VCaP (cell line): ENCODE data around the gene GNAO1.
A peak's percentile ranks its signal among the peaks of the same experiment; 100 is the strongest.

Experiments
- H3K27ac ChIP-seq: fragments of 450-650 bp; 2 replicates; pipeline ENCODE4 v1.5.1; 2017
- TF ChIP-seq, protein P1 (sequence below): fragments of 450-650 bp; conservative IDR thresholded peaks from 2 replicates; pipeline ENCODE4 v1.5.1; 2017; ENCODE audit warnings: mild to moderate bottlenecking, moderate library complexity

GNAO1 gene

DNA sequence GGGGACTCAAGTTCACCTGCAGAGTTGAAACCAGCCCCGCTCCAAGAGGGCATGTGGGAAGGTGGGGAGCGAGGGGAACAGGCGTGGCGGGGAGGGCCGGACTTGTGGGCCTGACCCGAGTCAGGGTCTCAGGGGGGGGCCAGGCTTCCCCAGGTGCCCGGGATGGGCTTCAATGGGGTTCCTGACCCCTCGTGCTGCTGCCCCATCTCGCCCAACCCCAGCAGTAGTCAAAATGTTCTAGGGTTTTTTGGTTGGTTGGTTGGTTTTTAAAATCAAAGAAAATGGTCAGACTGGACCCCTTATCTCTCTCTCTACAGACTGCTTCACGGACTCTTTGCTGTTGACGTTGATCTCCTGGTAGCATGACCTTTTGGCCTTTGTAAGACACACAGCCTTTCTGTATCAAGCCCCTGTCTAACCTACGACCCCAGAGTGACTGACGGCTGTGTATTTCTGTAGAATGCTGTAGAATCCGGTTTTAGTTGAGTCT, 164.5 kb downstream of the GNAO1 start:
- peak overlapping the region; percentile 69; the same call in 1 of the 2 replicates for H3K27ac ChIP-seq
- TF ChIP-seq, protein P1, sequence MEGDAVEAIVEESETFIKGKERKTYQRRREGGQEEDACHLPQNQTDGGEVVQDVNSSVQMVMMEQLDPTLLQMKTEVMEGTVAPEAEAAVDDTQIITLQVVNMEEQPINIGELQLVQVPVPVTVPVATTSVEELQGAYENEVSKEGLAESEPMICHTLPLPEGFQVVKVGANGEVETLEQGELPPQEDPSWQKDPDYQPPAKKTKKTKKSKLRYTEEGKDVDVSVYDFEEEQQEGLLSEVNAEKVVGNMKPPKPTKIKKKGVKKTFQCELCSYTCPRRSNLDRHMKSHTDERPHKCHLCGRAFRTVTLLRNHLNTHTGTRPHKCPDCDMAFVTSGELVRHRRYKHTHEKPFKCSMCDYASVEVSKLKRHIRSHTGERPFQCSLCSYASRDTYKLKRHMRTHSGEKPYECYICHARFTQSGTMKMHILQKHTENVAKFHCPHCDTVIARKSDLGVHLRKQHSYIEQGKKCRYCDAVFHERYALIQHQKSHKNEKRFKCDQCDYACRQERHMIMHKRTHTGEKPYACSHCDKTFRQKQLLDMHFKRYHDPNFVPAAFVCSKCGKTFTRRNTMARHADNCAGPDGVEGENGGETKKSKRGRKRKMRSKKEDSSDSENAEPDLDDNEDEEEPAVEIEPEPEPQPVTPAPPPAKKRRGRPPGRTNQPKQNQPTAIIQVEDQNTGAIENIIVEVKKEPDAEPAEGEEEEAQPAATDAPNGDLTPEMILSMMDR = no peak

DNA sequence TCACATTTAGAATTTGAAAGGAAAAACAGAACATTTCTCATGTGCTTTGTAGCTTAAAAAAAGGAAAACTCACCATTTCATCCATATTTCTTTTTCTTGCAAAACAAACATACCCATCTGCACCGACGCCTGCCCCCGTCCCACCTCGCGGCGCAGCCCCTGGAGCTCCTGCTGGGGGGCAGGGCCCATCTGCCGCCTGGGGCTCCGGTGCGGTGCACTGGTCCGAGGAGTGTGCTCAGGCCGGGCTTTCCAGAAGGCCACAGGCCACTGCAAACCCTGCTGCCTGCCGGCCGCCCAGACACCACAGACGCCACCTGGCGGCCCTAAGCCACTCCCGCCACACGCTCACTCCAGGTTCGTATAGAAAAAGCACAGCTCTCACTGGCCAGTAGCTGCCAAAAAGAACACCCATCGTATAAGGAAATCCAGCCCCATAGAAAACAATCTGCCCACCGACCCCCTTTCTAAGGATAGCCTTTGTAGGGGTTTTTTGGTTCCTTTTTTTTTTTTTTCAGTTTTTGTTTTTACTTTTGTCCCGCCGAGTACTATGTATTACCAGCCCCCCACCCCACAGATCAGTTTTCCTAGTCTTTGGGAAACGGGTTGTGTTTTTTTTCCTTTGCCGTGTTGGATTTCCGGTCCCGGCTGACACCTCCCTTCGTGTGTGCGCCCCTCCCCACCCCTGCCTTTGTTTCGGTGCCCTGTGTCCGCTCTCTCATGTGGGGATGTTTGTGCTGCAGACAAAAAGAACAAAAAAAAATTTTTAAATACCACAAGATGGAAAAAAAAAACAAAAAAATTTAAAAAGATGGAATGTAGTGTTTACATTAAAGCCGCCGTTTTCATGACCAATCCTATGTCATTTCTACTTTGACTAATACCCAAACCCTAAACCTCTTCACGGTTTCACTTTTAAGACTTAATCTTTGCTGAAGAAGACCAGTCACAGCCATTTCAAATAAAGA, 165.3 kb downstream of the GNAO1 start:
- H3K27ac ChIP-seq = peak overlapping the region; percentile 69
- TF ChIP-seq, protein P1 = peak; percentile 87

DNA sequence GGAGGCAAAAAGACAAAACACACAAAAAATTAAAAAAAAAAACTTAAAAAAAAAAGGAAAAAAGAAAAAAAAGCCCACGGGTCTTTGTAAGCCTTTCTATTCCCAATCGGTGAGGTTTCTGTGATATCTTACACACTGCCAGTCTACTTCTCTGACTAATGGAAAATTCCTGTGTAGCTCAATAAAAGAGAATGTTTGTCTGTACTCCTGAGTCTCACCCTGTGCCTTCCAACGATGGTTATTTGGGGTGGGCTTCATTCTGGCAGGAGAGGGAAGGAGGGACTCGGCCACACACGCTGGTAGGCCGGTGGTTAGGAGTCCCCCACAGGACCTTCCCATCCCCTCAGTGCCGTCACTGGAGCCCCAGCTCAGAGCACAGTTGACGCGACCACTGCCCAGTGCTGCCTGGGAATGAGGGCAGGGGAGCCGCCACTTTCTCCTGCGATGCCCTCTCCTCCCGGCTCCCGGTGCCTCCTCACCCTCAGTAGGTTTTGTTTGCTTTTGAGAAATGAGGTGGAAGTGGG, 166.0 kb downstream of the GNAO1 start:
- peak overlapping the region; percentile 69 for H3K27ac ChIP-seq
- TF ChIP-seq, protein P1 = no peak

DNA sequence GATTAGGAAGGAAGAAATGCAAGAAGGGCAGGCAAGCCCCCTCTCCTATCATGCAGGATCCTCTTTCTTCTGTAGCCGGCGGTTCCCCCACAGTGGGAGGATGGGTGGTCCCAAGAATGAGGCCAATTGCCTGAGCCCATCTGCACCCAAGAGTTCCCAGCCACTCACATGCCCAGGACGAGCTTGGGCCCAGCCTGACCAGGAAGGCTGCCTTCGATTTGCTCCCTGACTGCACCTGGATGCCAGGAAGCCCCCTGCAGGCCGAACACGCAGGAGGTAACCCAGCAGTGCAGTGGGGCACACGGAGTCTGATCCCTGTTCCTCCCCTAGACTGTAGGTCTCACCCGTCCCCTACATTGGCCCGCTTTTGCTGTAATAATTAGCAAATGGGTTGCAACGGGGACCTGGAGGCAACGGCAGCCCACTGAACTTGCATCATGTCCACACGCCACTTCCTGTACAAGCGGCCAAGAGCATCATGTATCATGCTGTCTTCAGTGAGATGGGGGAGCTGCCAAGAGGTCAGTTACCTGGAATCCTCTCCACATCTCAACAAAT, 166.6 kb downstream of the GNAO1 start:
- no peak overlapping the region for H3K27ac ChIP-seq

DNA sequence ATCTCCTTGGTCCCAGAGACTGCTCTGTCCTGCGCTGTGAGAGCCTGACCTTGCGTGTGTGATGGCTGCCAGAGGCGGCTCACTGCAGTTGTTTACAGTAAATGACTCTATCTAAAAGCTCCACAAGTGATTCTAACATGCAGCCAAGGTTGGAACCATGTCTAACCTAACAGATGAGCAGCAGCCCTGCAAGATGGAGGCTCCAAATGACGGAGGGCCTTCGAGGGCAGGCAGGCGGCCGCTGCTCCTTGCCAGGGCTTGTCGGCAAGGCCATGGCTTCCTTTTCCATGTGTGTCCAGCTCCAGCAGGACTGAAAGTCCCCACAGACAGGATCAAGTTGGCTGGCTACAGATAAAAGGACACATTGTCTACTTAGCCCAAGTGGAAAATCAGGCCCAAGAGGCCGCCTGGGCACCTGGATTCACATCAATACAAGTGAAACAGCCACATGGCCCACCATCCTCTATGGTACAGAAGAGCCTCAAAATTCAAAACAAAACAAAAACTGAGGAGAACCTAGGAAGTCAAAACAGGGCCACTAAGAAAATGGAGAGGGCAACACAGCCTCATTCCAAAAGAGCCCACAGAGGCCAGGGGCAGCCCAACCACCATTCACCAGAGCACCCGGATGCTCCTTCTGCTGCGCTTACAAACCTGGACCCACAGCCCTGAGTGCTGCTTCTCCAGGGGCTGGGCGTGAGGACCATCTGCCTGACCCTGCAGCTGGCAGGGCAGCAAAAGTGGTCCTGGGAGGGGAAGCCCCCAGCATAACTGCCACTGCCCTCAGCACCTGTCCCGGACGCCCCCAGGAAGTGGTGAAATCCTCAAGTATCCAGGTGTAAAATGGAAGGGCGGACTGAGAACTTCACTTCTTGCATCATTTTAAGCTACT, 169.1 kb downstream of the GNAO1 start:
- TF ChIP-seq, protein P1 = no peak

More for the DNA sequence above, 166.6 kb downstream of the GNAO1 start:
- TF ChIP-seq, protein P1 = no peak

DNA sequence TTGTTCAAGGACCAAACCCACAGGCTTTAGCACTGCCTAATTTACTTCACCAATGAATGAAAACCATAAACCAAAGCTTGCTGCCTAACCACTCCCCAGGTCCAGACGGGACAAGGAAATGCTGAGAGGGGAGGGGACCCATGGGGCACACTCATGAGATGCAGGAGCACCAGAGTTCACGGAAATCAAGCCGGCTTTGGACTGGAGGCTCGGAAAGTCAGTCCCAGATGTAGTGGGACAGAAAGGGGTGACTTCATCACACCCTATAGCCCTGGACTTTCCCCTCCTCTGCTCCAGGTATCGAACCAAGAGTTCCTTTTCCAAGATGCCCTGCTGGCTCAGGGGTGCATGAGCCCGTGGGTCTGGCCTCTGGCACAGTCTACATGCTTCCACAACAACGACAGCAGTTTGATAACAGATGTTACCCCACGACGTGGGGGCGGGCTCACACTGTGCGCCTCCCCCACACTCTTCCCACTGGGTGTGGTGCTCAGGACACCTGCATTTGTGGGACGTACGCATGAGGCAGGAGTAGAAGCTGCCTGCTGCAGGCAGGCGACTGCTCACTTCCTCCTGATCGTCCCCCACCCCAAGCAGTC, 170.9 kb downstream of the GNAO1 start:
- TF ChIP-seq, protein P1 = no peak
- H3K27ac ChIP-seq = no peak overlapping the region

More for the DNA sequence above, 169.1 kb downstream of the GNAO1 start:
- no peak overlapping the region for H3K27ac ChIP-seq
